Medulla oblongata (tissue), 1 donor: ENCODE data around the gene TTYH2.
A peak's percentile ranks its signal among the peaks of the same experiment; 100 is the strongest.
"Not testable (repeated sequence)": the region's sequence is repeated elsewhere in the genome, so short reads cannot be mapped to it uniquely, and the experiment has no call there.

Experiments
- DNase-seq: peaks from one replicate; pipeline ENCODE4 v3.0.0-alpha.2; 2015; ENCODE audit errors: extremely low spot score

Gene TTYH2

GRCh38 chr17:74267054-74267453, 53.7 kb downstream of the TTYH2 start:
- not testable (repeated sequence) for DNase-seq

GRCh38 chr17:74267579-74267978, 54.2 kb downstream of the TTYH2 start:
- no peak for DNase-seq

GRCh38 chr17:74267987-74268499, 54.7 kb downstream of the TTYH2 start:
- DNase-seq = no peak

GRCh38 chr17:74268558-74268957, 55.2 kb downstream of the TTYH2 start:
- DNase-seq = no peak

- no peak for DNase-seq
These were observed 57.0 kb downstream of the TTYH2 start for GRCh38 chr17:74270333-74270732.

- no peak for DNase-seq
These were observed 57.9 kb downstream of the TTYH2 start for GRCh38 chr17:74271281-74271680.

GRCh38 chr17:74271901-74272561, 58.7 kb downstream of the TTYH2 start:
- DNase-seq = peak; percentile 88

- no peak for DNase-seq
These were observed 59.4 kb downstream of the TTYH2 start for GRCh38 chr17:74272731-74273201.

- no peak for DNase-seq
These were observed 60.8 kb downstream of the TTYH2 start, which contains the start of gene DNAI2 for GRCh38 chr17:74274060-74274708. Gene DNAI2 (plus strand): TSS chr17:74274234. CDS start chr17:74281818, 7,584 bp downstream.

- no peak for DNase-seq
These were observed 61.5 kb downstream of the TTYH2 start for GRCh38 chr17:74274709-74275340.

- peak; percentile 86 for DNase-seq
These were observed 62.7 kb downstream of the TTYH2 start for GRCh38 chr17:74276051-74276476.

GRCh38 chr17:74276541-74277009, 63.2 kb downstream of the TTYH2 start:
- DNase-seq = peak; percentile 86

GRCh38 chr17:74277935-74278334, 64.6 kb downstream of the TTYH2 start:
- no peak for DNase-seq

- DNase-seq = not testable (repeated sequence)
These were observed 66.2 kb downstream of the TTYH2 start for GRCh38 chr17:74279617-74280016.

GRCh38 chr17:74280093-74280513, 66.7 kb downstream of the TTYH2 start:
- DNase-seq = no peak

- no peak for DNase-seq
These were observed 68.4 kb downstream of the TTYH2 start for GRCh38 chr17:74281799-74282198.

GRCh38 chr17:74282274-74282586, 68.9 kb downstream of the TTYH2 start:
- not testable (repeated sequence) for DNase-seq

- no peak for DNase-seq
These were observed 69.4 kb downstream of the TTYH2 start for GRCh38 chr17:74282587-74283370.

- no peak for DNase-seq
These were observed 70.0 kb downstream of the TTYH2 start for GRCh38 chr17:74283371-74283673.

GRCh38 chr17:74287031-74287602, 73.7 kb downstream of the TTYH2 start:
- no peak for DNase-seq

- no peak for DNase-seq
These were observed 75.4 kb downstream of the TTYH2 start for GRCh38 chr17:74288785-74289184.

- DNase-seq = peak; percentile 43
These were observed 76.3 kb downstream of the TTYH2 start for GRCh38 chr17:74289688-74290087.
